WTC11 (cell line): ENCODE measurements around the gene EEIG1.

Source experiments
- KAT7 ChIP-seq: sonication (generic); formaldehyde crosslinking; IDR thresholded peaks from 2 replicates; pipeline ENCODE4 v1.8.1; 2023; ENCODE audit warnings: missing genetic modification reagents, mild to moderate bottlenecking, borderline replicate concordance
- NFE2L1 ChIP-seq: sonication (generic); formaldehyde crosslinking; IDR thresholded peaks from 2 replicates; pipeline ENCODE4 v1.8.1; 2023; ENCODE audit warnings: missing genetic modification reagents
- NR3C1 ChIP-seq: sonication (generic); formaldehyde crosslinking; conservative IDR thresholded peaks from 2 replicates; pipeline ENCODE4 v1.8.1; 2023; ENCODE audit warnings: low read depth, mild to moderate bottlenecking, missing genetic modification reagents
- RELA ChIP-seq: sonication (generic); formaldehyde crosslinking; IDR thresholded peaks from 2 replicates; pipeline ENCODE4 v1.8.1; 2022; ENCODE audit warnings: missing genetic modification reagents, mild to moderate bottlenecking, borderline replicate concordance
- SMAD3 ChIP-seq: sonication (generic); formaldehyde crosslinking; IDR thresholded peaks from 2 replicates; pipeline ENCODE4 v1.8.0; 2022; ENCODE audit warnings: missing genetic modification reagents, mild to moderate bottlenecking, borderline replicate concordance
- TEAD4 ChIP-seq: sonication (generic); formaldehyde crosslinking; IDR thresholded peaks from 2 replicates; pipeline ENCODE4 v1.8.0; 2022; ENCODE audit warnings: mild to moderate bottlenecking, missing genetic modification reagents
- TF ChIP-seq, protein P1 (sequence below): sonication (generic); formaldehyde crosslinking; IDR thresholded peaks from 2 replicates; pipeline ENCODE4 v1.8.1; 2023; ENCODE audit warnings: mild to moderate bottlenecking, missing genetic modification reagents
- TF ChIP-seq, protein P2 (sequence below): fragments of 200-600 bp; IDR thresholded peaks from 2 replicates; pipeline ENCODE4 v1.8.0; 2022; ENCODE audit warnings: antibody characterized with exemption

DNA sequence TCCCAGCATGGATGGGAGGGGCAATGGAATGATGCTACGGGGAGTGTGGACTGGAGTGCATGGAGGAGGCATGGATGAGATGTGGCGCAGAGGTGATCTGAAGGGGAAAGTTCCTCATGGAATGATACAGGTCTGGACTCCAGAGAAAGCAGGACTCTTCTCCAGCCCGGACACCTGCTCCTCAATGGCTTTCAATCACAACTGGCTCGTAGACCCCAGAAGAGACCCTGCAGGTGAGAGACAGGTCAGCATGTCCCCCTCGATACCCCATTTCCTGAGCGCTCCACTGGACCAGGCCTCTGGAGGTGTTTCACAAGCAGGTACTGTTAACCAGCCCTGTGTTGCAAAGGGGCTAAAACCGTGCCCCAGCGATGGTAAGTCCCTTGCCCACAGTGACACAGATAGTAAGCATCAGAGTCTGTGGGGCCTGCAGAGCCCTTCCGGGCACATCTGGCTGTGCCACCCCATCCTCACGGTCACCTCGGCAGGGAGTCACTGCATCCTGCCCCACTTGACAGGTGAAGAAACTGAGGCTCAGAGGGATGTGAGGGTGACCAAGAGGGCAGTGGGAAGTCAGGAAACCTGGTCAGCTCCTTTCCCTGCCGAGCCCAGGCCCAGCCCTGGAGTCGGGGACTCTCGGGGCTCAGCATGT is 37.7 kb downstream of the EEIG1 start:
- no peak for TF ChIP-seq TEAD4 (CRISPR knock-in tag)
- TF ChIP-seq, protein P1, sequence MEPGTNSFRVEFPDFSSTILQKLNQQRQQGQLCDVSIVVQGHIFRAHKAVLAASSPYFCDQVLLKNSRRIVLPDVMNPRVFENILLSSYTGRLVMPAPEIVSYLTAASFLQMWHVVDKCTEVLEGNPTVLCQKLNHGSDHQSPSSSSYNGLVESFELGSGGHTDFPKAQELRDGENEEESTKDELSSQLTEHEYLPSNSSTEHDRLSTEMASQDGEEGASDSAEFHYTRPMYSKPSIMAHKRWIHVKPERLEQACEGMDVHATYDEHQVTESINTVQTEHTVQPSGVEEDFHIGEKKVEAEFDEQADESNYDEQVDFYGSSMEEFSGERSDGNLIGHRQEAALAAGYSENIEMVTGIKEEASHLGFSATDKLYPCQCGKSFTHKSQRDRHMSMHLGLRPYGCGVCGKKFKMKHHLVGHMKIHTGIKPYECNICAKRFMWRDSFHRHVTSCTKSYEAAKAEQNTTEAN (CRISPR knock-in tag) = no peak
- no peak for TF ChIP-seq RELA (CRISPR knock-in tag)
- no peak for TF ChIP-seq KAT7 (CRISPR knock-in tag)
- TF ChIP-seq, protein P2, sequence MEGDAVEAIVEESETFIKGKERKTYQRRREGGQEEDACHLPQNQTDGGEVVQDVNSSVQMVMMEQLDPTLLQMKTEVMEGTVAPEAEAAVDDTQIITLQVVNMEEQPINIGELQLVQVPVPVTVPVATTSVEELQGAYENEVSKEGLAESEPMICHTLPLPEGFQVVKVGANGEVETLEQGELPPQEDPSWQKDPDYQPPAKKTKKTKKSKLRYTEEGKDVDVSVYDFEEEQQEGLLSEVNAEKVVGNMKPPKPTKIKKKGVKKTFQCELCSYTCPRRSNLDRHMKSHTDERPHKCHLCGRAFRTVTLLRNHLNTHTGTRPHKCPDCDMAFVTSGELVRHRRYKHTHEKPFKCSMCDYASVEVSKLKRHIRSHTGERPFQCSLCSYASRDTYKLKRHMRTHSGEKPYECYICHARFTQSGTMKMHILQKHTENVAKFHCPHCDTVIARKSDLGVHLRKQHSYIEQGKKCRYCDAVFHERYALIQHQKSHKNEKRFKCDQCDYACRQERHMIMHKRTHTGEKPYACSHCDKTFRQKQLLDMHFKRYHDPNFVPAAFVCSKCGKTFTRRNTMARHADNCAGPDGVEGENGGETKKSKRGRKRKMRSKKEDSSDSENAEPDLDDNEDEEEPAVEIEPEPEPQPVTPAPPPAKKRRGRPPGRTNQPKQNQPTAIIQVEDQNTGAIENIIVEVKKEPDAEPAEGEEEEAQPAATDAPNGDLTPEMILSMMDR = no peak
- no peak for TF ChIP-seq NFE2L1
- no peak for TF ChIP-seq SMAD3
- no peak for TF ChIP-seq NR3C1 (CRISPR knock-in tag)
